Caki2 (cell line): ENCODE measurements around the gene POLD2. TPM values are rescaled to one million over a fixed set of nuclear protein-coding genes. Genes with fewer than 3 reads are reported as not detected.

Experiments used
- DNase-seq: peaks from one replicate; pipeline ENCODE4 v3.0.0-alpha.2; 2015; ENCODE audit warnings: low read depth
- in situ Hi-C: cut with HindIII; loops from 2 replicates; pipeline ENCODE4 v1.10.0; 2016; ENCODE audit warnings: low sequenced_read_pairs, low pct_unique_long_range_greater_than_20kb, mixed read lengths
- total RNA-seq: library from RNA; depleted of rRNA; stranded (reverse); fragments of >200 nt; shearing (Covaris generic); gene quantifications from 2 replicates; pipeline ENCODE4 v1.2.3, GENCODE V29; 2014; ENCODE audit warnings: low replicate concordance

The POLD2 gene
- total RNA-seq, 1 experiment from 2014 or later: 243 TPM

GRCh38 chr7:44096326-44096881, 26.9 kb downstream of the POLD2 start:
- DNase-seq: no peak
- in situ Hi-C loops: no loop called here

GRCh38 chr7:44095781-44096180, 27.6 kb downstream of the POLD2 start:
- in situ Hi-C loops: no loop called here

DNA sequence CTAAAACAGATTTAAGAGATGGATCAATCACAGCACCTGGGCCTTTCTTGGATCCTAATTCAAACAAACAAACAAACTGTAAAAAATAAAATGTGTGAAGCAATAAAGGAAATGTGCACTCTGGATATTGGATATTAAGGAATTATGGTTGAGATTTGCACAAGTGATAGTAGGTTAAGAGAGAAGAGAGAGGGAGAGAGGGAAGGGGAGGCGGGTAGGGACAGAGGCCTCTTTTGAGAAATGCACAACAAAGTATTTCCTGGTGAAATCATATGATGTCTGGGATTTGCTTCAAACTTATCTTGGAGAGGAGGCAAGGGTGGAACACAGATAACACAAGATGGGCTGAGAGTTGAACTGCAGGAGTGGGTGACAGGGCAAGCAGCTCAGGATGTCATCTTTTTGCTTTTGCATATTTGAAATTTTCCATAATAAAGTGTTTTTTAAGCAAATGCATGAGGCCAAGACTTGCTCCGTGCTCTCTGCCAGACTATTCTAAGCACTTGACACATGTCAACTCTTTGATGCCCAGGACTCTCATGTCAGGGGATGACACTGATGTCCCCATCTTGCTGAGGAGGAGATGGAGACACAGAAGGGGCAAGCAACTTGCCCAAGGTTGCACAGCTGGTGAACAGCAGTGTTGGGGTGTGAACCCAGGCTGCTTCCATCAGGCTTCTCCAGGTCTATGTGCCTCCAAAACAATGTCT, 28.3 kb downstream of the POLD2 start:
- DNase-seq: no peak
- in situ Hi-C loops: no loop called here

More at GRCh38 chr7:44095781-44096180, 27.6 kb downstream of the POLD2 start:
- no peak for DNase-seq

GRCh38 chr7:44094365-44094764, 29.0 kb downstream of the POLD2 start:
- in situ Hi-C loops: no loop called here
- DNase-seq: no peak

GRCh38 chr7:44093102-44093641, 30.2 kb downstream of the POLD2 start:
- DNase-seq: no peak
- in situ Hi-C loops: no loop called here

DNA sequence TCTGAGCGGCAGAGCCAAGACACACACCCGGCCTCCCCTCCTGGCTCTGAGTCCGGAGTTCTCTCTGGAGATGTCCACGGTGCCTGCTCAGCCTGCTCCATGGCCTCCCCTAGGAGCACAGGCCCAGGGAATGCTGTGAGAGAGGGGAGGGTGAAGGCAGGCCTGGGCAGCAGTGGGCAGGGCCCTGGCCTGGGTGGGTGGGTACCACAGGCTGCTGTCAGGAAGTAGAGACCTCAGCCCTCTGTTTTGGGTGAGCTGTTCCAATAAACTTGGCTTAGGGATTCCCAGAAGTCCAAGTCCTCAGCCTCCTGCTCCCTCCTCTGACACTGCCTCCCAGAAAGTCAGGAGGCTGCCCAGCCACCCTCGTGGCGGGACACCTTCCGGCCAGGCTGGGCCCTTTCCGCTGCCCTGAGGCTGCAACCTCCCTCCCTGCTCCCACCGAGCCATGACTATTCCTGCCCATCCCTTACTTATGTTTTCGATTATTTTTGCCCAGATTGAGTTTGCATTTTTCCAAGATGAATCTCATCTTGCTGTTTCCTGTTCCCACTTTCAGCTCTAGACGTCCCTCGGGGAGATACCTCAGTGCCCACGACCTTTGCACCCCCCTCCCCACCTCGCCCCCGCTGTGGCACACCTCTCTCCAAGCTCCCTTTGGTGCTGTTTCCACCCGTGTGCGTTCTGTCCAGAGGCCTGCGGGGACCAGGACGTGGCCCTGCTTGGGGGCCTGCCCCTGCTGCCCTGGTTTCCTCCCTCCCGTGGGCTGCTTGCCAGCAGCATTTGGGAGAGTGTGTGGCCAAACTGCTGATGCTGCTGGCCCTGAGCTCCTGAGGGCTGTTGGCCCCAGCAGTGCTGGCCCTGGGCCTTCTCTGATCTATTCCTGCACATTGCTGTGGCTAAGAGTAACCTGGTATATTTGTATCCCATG, 35.2 kb downstream of the POLD2 start:
- DNase-seq: no peak
- in situ Hi-C loops: no loop called here

- DNase-seq: no peak
- in situ Hi-C loops: no loop called here
Measured at GRCh38 chr7:44086627-44087026, 36.7 kb downstream of the POLD2 start.

DNA sequence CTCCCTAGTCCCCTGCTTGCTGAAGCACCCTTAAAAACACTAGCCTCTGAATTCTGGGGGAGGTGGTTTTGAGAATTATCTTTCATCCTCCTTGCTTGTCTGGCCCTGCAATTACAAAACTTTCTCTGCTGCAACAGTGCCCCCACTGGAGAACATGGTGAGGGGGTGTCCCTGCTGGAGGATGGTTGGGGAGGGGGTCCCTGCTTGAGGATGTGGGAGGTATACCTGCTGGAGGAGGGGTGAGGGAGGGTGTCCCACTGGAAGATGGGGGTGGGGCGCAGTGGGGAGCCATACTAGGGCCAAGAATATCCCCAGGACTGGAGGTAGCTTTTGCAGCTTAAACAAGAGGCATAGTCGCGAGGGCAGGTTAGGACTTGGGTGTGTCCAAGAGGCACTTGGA, 37.8 kb downstream of the POLD2 start:
- in situ Hi-C loops: no loop called here

GRCh38 chr7:44084701-44085100, 38.6 kb downstream of the POLD2 start:
- no peak for DNase-seq
- in situ Hi-C loops: no loop called here

More for the DNA sequence above, 37.8 kb downstream of the POLD2 start:
- DNase-seq: no peak

- in situ Hi-C loops: no loop called here
- no peak for DNase-seq
Measured at GRCh38 chr7:44083796-44084195, 39.6 kb downstream of the POLD2 start.

DNA sequence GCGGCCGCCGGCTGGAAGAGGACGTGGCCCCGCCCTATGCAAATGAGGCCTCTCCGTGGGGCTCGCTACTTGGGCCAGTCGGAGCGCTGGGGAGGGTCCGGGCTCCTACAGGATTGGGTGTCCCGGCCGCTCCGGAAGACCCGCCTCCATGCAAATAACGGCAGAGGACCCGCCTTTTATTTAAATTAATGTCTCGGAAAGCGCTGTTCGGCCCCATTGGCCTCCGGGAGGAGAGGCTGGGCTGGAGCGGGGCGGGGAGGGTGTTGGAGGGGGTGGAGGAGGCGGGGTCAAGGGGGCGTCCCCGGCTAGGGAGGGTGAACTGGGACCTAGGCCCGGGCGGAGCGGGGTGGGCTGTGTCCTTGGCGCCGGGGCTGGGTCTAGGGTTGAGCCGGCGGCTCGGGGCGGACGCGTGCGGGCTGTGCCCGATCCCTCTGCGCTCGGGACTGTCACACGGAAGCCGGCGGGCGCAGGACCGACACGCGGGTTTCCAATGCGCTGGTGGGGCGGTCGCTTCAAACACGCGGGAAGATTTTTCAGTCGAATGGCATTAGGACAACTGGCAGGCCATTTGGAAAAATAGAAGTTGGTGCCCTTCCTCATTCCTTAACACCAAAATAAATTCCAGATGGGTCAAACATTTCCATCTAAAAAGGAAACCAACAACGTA, 40.7 kb downstream of the POLD2 start:
- in situ Hi-C loops: no loop called here

GRCh38 chr7:44081266-44081748, 42.0 kb downstream of the POLD2 start:
- in situ Hi-C loops: no loop called here
- DNase-seq: no peak

More for the DNA sequence above, 40.7 kb downstream of the POLD2 start:
- peak; percentile 99 for DNase-seq

DNA sequence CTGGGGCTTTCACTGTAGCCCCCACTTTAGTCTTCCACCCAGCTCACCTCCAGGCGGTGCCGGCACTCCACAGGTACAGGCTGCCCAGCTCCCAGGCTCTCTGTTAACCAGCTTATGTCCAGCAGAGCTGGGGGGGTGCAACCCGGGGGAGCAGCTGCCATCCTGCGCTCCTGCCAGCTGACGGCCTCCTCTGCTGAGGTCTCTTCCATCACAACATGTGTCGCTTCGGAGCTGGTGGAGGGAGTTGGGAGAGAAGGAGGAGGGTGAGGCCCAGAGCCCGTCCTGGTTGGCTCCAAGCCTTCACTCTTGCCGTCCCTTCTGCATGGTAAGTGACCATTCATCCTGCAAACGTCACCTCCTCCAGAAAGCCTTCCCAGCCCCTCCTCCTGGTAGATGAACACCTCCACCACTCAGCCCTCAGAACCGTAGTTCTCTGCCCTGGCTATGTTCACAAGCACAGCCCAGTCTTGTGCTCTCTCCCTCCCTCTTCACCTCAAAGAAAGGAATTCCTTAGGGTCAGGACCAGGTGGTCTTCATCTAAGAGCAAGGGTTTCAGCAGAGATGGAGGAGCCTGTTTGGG, 42.6 kb downstream of the POLD2 start:
- DNase-seq: no peak
- in situ Hi-C loops: no loop called here

DNA sequence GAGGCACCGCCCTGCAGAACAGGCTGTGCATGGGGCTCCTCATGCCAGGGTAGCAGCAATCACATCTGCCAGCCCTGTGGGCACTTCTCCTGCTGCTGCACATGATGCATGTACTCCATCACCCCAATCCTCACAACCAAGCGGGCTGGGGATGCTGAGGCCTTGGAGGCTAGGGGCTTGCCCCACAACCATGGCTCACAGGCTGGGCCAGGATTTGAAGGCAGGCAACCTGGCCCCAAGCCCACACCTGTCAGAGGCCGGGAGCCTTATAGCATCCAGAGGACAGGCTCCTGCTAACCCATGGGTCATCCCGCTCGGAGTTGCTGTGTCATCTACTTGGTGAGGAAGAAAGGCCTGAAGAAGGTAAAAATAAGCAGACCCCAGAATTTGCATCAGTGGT, 43.2 kb downstream of the POLD2 start:
- DNase-seq: no peak
- in situ Hi-C loops: no loop called here

GRCh38 chr7:44079331-44080021, 43.9 kb downstream of the POLD2 start:
- DNase-seq: no peak
- in situ Hi-C loops: no loop called here

GRCh38 chr7:44078521-44078920, 44.8 kb downstream of the POLD2 start:
- in situ Hi-C loops: no loop called here
- peak; percentile 83 for DNase-seq

DNA sequence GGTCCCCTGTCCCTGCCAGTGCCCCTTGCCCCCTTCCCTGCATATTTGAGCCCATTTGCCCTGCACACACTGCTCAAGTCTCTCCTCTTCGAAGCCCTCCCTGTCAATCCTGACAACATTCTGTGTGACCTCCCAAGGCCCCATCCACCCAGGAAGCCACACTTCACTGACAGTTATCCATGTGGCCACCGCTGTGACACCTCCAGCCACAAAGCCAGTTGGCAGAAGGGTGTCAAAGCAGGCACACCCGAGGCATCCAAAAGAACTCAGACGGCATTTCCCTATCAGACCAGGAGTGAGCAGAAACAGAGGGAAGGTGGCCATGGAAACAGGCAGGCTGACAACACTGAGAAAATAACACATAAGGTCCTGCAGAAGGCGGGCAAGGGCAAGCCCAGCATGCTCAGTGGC, 45.7 kb downstream of the POLD2 start:
- peak; percentile 34 for DNase-seq
- in situ Hi-C loops: no loop called here
